Activated CD4-positive, alpha-beta memory T cell treated with anti-CD3 and anti-CD28 coated beads for 36 hours (primary cell): ENCODE results near the gene PRDM13. TPM values are rescaled to one million over a fixed set of nuclear protein-coding genes. Genes with fewer than 3 reads are reported as not detected.

Source experiments
- CTCF ChIA-PET: fragments of 350-600 bp; sonication (Branson Sonifier 250); formaldehyde crosslinking; loops from one replicate; lab custom pipeline; 2021; ENCODE audit warnings: antibody characterized with exemption, inconsistent platforms; lab: Charles Lee
- POLR2A ChIA-PET: fragments of 350-600 bp; sonication (Branson Sonifier 250); formaldehyde crosslinking; loops from one replicate; lab custom pipeline; 2021; ENCODE audit warnings: antibody characterized with exemption; lab: Charles Lee
- DNase-seq: peaks from one replicate; pipeline ENCODE4 v3.0.0-alpha.2; 2020
- H3K27ac Mint-ChIP-seq: one replicate; pipeline ENCODE4 v1.8.0; 2021; ENCODE audit warnings: mixed read lengths
- H3K27me3 Mint-ChIP-seq: one replicate; pipeline ENCODE4 v1.8.0; 2021; ENCODE audit warnings: mixed read lengths
- H3K36me3 Mint-ChIP-seq: one replicate; pipeline ENCODE4 v1.8.0; 2021; ENCODE audit warnings: mixed read lengths
- H3K4me1 Mint-ChIP-seq: one replicate; pipeline ENCODE4 v1.8.0; 2021; ENCODE audit warnings: low read depth, mixed read lengths
- H3K4me3 Mint-ChIP-seq: one replicate; pipeline ENCODE4 v1.8.0; 2021; ENCODE audit warnings: mild to moderate bottlenecking, mixed read lengths
- H3K9me3 Mint-ChIP-seq: one replicate; pipeline ENCODE4 v1.8.0; 2021; ENCODE audit warnings: mixed read lengths
- intact Hi-C: fragments of 100-400 bp; cut with micrococcal nuclease; formaldehyde crosslinking; loops from one replicate; pipeline ENCODE4 v1.15.1; 2023
- total RNA-seq, 2 experiments: library from RNA; stranded (reverse); gene quantifications; one replicate each; pipeline ENCODE4 v1.2.3, GENCODE V29; 2021

The PRDM13 gene
- total RNA-seq, result not detected

DNA sequence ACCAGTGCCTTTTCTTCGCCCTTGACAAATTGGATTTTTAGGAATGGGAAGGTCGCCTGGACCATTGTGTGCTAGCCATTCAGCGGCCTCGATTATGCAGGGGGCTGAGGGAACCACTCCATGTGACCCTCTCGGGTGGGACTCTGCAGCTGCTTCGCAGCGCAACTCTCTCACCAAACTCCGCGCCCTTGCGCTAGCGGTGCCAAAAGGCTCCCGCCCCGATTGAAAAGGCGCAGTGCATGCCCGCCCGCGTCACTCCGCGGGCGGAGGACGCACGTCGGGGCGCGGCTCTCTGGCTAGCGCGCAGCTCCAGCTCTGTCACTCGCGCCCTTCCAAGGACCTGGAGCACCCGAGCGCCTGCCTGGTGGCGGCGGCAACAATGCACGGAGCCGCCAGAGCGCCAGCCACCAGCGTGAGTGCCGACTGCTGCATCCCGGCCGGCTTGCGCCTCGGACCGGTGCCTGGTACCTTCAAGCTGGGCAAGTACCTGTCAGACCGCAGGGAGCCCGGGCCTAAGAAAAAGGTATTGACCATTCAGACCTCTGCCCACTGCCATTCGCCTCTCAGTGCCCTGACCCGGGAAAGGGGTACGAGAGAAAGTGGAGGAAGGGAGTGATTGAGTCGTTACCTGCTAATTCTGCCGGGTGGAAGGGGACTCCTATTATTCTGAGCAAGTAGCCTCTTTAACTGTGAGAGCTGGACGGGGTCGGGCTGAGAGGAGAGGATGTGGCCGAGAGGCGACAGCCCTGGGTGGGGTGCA is at the start of gene PRDM13:
PRDM13 (plus strand) TSS at position 178 of the 760 bp plus-strand sequence; CDS start at position 380, 202 bp downstream.
- H3K27me3 Mint-ChIP-seq, result peaks cover 86% of the 10 kb centered on the region
- peaks cover 47% of the 10 kb centered on the region for H3K4me1 Mint-ChIP-seq
- POLR2A ChIA-PET, result no interaction called here
- no peak within 1 kb of the TSS for H3K4me3 Mint-ChIP-seq
- no peak for DNase-seq
- H3K36me3 Mint-ChIP-seq, result peaks cover 2% of the 10 kb centered on the region
- intact Hi-C loops, result no loop called here
- peak within 1 kb of the TSS; percentile 51 for H3K27ac Mint-ChIP-seq
- no peaks in the 10 kb centered on the region for H3K9me3 Mint-ChIP-seq
- CTCF ChIA-PET, result no interaction called here

- Mint-ChIP-seq H3K36me3 (peaks cover 37% of the 10 kb centered on the region), H3K27me3 (no peaks in the 10 kb centered on the region), H3K27ac (no peak overlapping the region), H3K9me3 (no peaks in the 10 kb centered on the region), H3K4me3 (no peak overlapping the region), H3K4me1 (peaks cover 4% of the 10 kb centered on the region)
- CTCF ChIA-PET, result no interaction called here
- intact Hi-C loops, result no loop called here
- DNase-seq, result no peak
- POLR2A ChIA-PET, result no interaction called here
These were observed 47.6 kb upstream of the PRDM13 start for GRCh38 chr6:99559057-99559456.

DNA sequence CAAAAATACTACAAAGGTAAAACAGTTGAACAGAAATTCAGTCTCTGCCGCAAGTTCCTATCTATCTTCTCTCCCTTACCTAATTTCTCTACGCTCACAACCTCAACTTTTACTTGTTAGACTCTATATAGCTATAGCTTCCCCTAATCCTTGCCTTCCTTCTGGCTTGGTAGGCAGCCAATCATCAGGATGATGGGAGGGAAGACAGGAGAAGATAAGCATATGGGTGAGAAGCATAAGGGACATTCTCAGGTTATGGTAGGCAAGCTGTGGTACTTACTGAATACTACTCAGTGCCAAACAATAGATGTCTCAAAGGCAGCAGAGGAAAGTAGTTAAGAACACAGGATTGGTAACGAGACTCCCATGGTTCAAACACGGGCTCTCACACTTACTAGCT is 46.0 kb upstream of the PRDM13 start:
- no peak overlapping the region for H3K4me3 Mint-ChIP-seq
- no peak overlapping the region for H3K27ac Mint-ChIP-seq
- DNase-seq, result no peak
- H3K27me3 Mint-ChIP-seq, result no peaks in the 10 kb centered on the region
- peaks cover 29% of the 10 kb centered on the region for H3K36me3 Mint-ChIP-seq
- POLR2A ChIA-PET, result no interaction called here
- H3K4me1 Mint-ChIP-seq, result peaks cover 6% of the 10 kb centered on the region
- CTCF ChIA-PET, result no interaction called here
- no peaks in the 10 kb centered on the region for H3K9me3 Mint-ChIP-seq
- intact Hi-C loops, result loop anchor here (10.0 kb wide), 1 partner anchor 226 kb away; no protein-coding TSS in a partner anchor

DNA sequence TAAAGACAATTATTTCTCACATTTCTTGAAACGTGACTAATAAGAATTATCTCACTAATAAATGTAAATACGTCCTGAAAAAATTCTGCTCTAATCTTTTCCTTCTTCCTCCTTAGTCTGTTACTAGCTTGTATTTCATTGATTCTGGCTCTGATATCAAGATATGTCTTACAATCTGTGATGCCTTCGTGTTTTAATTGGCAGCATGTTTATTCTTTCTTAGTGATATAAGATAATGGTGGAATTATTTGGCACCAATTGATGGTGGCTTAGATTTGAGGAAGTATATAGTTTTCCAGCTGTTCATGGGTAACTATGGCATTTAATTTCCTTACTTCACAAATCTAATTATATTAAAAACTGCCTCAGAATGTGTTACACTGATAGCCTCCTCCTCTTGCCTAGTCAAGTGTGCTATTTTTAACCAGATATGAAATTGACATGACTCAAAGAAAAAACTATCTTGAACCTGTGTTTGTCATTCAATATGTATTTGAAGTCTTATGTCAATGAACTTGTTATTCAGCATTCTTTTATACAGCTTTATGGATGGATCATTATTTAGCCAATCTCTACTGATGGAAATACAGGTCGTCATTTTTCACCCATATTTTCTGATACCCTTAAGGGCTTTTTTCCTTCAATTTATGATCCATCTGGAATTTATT is 43.4 kb upstream of the PRDM13 start:
- Mint-ChIP-seq H3K9me3 (no peaks in the 10 kb centered on the region), H3K36me3 (peaks cover 12% of the 10 kb centered on the region), H3K27ac (no peak overlapping the region), H3K27me3 (no peaks in the 10 kb centered on the region), H3K4me3 (no peak overlapping the region), H3K4me1 (peaks cover 20% of the 10 kb centered on the region)
- DNase-seq, result no peak
- intact Hi-C loops, result loop anchor here (10.0 kb wide), 1 partner anchor 228 kb away; no protein-coding TSS in a partner anchor
- ChIA-PET CTCF (interaction anchor here (0.6 to 2.1 kb wide), 2 partner anchors 43 to 183 kb away, joined by 3 to 5 read pairs; no protein-coding TSS in a partner anchor), POLR2A (no interaction called here)

- no peaks in the 10 kb centered on the region for H3K9me3 Mint-ChIP-seq
- POLR2A ChIA-PET, result interaction anchor here (0.6 to 1.9 kb wide), 6 partner anchors 43 to 170 kb away, joined by 3 to 10 read pairs (median 6); partner anchors contain the start of gene USP45
- peak; percentile 94 for DNase-seq
- H3K4me1 Mint-ChIP-seq, result peaks cover 25% of the 10 kb centered on the region
- no peaks in the 10 kb centered on the region for H3K27me3 Mint-ChIP-seq
- peaks cover 7% of the 10 kb centered on the region for H3K36me3 Mint-ChIP-seq
- peak within 1 kb of the TSS; percentile 94 for H3K27ac Mint-ChIP-seq
- intact Hi-C loops, result loop anchor here (1.0 to 10.0 kb wide), 4 partner anchors 48 to 234 kb away; partner anchors contain the start of genes PNISR and USP45
- CTCF ChIA-PET, result interaction anchor here (0.8 to 2.6 kb wide), 7 partner anchors 14 to 100 kb away, joined by 3 to 15 read pairs (median 4); no protein-coding TSS in a partner anchor
- H3K4me3 Mint-ChIP-seq, result peak within 1 kb of the TSS; percentile 97
These were observed 38.3 kb upstream of the PRDM13 start, which contains the start of gene CCNC for GRCh38 chr6:99568103-99568933. Gene CCNC (minus strand): TSS chr6:99568660. CDS start chr6:99568527, 133 bp downstream.

GRCh38 chr6:99573980-99574617 is 32.5 kb upstream of the PRDM13 start:
- H3K36me3 Mint-ChIP-seq, result no peaks in the 10 kb centered on the region
- DNase-seq, result no peak
- no peak overlapping the region for H3K4me3 Mint-ChIP-seq
- H3K9me3 Mint-ChIP-seq, result no peaks in the 10 kb centered on the region
- H3K27ac Mint-ChIP-seq, result no peak overlapping the region
- H3K27me3 Mint-ChIP-seq, result peaks cover 3% of the 10 kb centered on the region
- ChIA-PET CTCF (no interaction called here), POLR2A (no interaction called here)
- intact Hi-C loops, result no loop called here
- H3K4me1 Mint-ChIP-seq, result peaks cover 4% of the 10 kb centered on the region

DNA sequence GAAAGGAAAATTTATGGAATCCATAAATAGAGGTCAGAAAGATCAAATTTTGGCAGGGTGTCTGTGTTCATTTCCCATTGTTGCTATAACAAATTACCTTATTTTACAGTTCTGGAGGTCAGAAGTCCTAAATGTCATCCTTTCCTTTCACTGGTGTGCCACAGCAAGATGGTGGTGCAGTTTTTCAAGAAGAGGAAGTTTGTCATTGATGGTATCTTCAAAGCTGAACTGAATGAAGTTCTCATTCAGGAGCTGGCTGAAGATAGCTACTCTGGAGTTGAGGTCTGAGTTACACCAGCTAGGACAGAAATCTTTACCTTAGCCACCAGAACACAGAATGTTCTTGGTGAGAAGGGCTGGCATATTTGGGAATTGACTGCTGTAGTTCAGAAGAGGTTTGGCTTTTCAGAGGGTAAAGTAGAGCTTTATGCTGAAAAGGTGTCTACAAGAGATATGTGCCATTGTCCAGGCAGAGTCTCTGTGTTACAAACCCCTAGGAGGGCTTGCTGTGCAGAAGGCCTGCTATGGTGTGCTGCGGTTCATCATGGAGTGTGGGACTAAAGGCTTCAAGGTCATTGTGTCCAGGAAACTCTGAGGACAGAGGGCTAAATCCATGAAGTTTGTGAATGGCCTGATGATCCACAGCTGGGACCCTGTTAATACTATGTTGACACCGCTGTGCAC is 30.9 kb upstream of the PRDM13 start:
- no peak for DNase-seq
- Mint-ChIP-seq H3K4me1 (peaks cover 4% of the 10 kb centered on the region), H3K36me3 (no peaks in the 10 kb centered on the region), H3K4me3 (no peak overlapping the region), H3K27ac (no peak overlapping the region), H3K9me3 (no peaks in the 10 kb centered on the region), H3K27me3 (peaks cover 6% of the 10 kb centered on the region)
- intact Hi-C loops, result no loop called here
- ChIA-PET POLR2A (no interaction called here), CTCF (no interaction called here)

DNA sequence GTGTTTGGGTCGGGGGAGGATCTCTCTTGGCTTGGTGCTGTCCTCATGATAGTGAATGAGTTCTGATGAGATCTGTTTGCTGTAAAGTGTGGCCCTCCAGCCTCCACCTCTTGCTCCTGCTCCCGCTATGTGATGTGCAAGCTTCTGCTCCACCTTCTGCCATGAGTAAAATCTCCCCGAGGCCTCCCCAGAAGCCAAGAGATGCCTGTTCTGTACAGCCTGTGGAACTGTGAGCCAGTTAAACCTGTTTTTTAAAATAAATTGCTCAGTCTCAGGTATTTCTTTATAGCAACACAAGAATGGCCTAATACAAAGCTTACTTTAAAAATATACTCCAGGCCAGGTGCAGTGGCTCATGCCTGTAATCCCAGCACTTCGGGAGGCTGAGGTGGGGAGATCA is 26.9 kb upstream of the PRDM13 start:
- ChIA-PET POLR2A (no interaction called here), CTCF (no interaction called here)
- Mint-ChIP-seq H3K36me3 (no peaks in the 10 kb centered on the region), H3K4me3 (no peak overlapping the region), H3K27ac (no peak overlapping the region), H3K27me3 (peaks cover 13% of the 10 kb centered on the region), H3K4me1 (no peaks in the 10 kb centered on the region), H3K9me3 (no peaks in the 10 kb centered on the region)
- no peak for DNase-seq
- intact Hi-C loops, result no loop called here

DNA sequence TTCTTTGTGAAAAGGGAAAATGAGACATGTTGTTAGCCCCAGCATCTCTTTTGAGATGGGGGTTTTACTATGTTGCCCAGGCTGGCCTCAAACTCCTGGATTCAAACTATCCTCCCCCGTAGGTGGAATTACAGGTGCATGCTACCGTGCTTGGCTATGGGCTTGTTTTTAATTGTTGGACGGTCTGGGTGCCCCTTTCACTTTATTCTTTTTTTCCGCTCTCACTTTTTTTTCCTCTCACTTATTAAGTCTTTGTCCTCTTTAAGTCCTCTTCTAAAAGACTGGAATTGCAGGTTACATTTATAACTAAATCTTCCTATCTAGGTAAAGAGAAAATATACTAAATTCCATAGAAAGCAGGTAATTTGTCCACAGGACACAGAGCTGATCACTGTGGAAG is 18.8 kb upstream of the PRDM13 start:
- Mint-ChIP-seq H3K27ac (no peak overlapping the region), H3K4me1 (peaks cover 17% of the 10 kb centered on the region), H3K4me3 (no peak overlapping the region), H3K27me3 (peaks cover 47% of the 10 kb centered on the region), H3K36me3 (no peaks in the 10 kb centered on the region), H3K9me3 (no peaks in the 10 kb centered on the region)
- POLR2A ChIA-PET, result interaction anchor here (1.4 to 1.5 kb wide), 2 partner anchors 16 to 159 kb away, joined by 4 to 6 read pairs; no protein-coding TSS in a partner anchor
- no peak for DNase-seq
- CTCF ChIA-PET, result interaction anchor here (0.7 to 6.8 kb wide), 12 partner anchors 10 to 280 kb away, joined by 3 to 108 read pairs (median 7); partner anchors contain the start of gene CCNC
- intact Hi-C loops, result loop anchor here (1.0 to 5.0 kb wide), 3 partner anchors 24 to 159 kb away; no protein-coding TSS in a partner anchor

GRCh38 chr6:99588618-99589289 is 17.9 kb upstream of the PRDM13 start:
- POLR2A ChIA-PET, result interaction anchor here (1.4 to 1.5 kb wide), 2 partner anchors 15 to 158 kb away, joined by 4 to 6 read pairs; no protein-coding TSS in a partner anchor
- intact Hi-C loops, result loop anchor here (1.0 to 5.0 kb wide), 3 partner anchors 23 to 158 kb away; no protein-coding TSS in a partner anchor
- DNase-seq, result peak; percentile 82
- CTCF ChIA-PET, result interaction anchor here (0.7 to 6.8 kb wide), 13 partner anchors 11 to 280 kb away, joined by 3 to 108 read pairs (median 7); partner anchors contain the start of gene CCNC
- Mint-ChIP-seq H3K4me3 (peak overlapping the region; percentile 77), H3K36me3 (no peaks in the 10 kb centered on the region), H3K4me1 (peaks cover 17% of the 10 kb centered on the region), H3K9me3 (no peaks in the 10 kb centered on the region), H3K27ac (no peak overlapping the region), H3K27me3 (peaks cover 51% of the 10 kb centered on the region)
